ENCODE data around the gene SMG6.

DNA sequence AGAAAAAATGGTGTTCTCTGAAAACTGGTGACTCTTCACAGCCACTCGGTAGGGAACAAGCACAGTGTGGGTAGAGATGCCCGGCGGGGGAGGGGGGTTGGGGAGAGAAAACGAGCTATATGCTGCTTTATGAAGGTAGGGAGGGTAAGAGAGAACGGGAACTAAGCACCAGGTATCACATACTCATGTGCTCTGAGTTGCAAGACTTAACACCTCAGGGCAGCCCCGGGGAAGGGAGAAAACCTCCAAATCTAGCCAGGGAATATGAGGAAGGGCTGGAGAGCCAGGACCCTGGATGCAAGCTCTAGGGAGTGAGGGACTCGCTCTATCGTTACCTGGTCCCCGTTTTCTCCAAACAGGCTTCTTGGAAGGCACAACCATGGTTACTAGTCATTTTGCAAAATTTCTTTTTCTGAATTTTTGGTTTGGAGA lies 213.4 kb downstream of the SMG6 start:
- TF ChIP-seq, protein P1, sequence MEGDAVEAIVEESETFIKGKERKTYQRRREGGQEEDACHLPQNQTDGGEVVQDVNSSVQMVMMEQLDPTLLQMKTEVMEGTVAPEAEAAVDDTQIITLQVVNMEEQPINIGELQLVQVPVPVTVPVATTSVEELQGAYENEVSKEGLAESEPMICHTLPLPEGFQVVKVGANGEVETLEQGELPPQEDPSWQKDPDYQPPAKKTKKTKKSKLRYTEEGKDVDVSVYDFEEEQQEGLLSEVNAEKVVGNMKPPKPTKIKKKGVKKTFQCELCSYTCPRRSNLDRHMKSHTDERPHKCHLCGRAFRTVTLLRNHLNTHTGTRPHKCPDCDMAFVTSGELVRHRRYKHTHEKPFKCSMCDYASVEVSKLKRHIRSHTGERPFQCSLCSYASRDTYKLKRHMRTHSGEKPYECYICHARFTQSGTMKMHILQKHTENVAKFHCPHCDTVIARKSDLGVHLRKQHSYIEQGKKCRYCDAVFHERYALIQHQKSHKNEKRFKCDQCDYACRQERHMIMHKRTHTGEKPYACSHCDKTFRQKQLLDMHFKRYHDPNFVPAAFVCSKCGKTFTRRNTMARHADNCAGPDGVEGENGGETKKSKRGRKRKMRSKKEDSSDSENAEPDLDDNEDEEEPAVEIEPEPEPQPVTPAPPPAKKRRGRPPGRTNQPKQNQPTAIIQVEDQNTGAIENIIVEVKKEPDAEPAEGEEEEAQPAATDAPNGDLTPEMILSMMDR (IDR thresholded peaks at IDR 0.05): no peak
- no peak for TF ChIP-seq EZH2 (IDR thresholded peaks at IDR 0.05; ENCODE audit: borderline replicate concordance, insufficient read depth, low read depth, low read length, poor library complexity, severe bottlenecking)

Data from B cell (primary cell).